ENCODE measurements around the gene COL24A1.
"Not testable (repeated sequence)": the region's sequence is repeated elsewhere in the genome, so short reads cannot be mapped to it uniquely, and the experiment has no call there.

Gene COL24A1

DNA sequence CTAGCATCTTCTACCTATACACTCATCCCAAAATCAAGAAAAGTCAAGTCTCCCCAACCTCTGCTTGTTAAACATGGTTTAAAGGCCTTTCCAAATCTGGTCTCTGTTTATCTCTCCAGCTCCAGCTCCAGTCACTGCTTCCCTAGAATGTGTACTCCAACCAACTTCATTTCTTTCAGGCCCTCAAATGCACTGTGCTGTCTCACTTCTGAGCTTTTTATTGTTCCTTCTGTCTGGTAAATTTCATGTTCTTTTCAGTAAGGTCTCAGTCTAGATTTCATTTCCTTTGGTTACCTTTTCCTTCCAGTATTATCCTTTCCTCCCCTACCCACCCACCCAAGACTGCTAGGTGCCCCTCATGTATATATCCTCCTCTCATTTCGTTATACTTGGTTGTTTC, 3.7 kb downstream of the COL24A1 start:
- no peak for DNase-seq (ENCODE audit: low read depth)

GRCh38 chr1:86151427-86151826, 5.1 kb downstream of the COL24A1 start:
- no peak for DNase-seq (ENCODE audit: low read depth)

DNA sequence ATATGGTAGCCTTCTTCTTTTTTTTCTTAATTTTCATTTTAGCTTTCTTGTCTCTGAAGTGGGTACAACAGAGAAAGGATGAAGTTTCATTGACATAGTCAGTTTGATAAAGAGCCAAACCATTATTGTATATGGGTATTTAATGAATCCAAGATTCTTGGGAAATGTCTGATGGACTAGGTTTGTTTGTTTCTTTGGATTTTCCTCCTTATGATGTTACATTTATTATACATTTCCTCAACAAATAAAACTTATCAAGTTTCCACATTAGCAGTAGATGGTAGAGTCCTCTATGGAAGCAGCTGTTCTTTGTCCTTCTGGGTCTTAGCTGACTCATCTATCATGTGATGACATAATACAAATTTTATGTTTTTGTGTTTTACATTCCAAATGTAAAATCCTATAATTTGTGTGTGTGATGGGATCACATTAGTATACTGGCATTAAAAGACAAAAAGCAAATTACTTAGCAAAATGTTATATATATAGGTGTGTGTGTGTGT, 6.0 kb downstream of the COL24A1 start:
- DNase-seq (ENCODE audit: low read depth) = no peak

DNA sequence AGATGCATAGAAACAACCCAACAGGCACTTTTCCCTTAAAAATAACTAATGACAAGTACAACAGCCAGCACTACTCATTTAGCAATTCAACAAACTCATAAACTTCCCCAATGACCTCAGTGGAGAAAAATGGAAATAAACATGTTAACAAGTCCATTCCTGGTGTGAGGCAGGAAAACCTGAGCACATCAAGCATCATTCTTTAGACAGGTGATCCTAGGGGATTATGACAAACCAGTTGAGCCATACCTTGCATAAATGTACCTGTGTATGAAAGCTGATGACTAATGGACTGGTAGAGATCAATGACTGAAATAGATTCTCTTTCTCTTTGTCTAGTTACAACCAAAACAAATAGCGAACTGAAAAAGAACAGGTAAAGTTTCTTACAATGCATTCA, 7.0 kb downstream of the COL24A1 start:
- DNase-seq (ENCODE audit: low read depth) = no peak

DNA sequence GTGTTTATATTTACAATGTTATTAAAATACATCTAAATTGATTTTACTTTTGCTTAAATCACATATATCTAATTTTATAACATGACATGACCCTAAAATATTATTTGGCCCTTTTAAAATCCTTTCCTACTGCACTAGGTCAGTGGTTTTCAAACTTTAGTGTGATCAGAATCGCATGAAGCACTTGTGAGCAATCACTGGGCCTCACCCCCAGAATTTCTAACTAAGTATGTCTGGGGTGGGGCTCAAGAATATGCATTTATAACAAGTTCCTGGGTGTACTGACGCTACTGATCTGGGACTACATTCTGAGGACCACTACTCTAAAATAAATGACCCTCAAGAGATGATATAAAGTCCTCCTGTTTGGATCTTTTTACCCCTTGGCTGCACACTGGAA, 8.8 kb downstream of the COL24A1 start:
- DNase-seq (ENCODE audit: low read depth) = no peak

DNA sequence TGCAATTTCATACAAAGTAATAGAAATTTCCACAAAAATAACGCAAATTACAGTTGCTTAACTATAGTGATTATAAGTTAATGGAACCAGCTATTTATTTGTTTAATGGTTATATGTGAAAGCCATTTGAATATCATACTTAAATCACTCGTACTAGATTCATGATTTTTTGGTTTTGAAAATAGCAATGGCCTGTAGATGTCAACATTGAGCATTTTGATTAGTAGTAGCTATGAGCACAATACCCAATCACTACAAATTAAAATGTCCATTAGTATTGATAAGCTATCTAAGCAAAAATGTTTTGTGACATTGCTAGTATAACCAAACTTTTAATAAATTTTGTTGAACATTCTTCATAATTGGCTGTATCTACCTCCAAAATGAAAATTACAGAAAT, 10.0 kb downstream of the COL24A1 start:
- DNase-seq (ENCODE audit: low read depth) = no peak

DNA sequence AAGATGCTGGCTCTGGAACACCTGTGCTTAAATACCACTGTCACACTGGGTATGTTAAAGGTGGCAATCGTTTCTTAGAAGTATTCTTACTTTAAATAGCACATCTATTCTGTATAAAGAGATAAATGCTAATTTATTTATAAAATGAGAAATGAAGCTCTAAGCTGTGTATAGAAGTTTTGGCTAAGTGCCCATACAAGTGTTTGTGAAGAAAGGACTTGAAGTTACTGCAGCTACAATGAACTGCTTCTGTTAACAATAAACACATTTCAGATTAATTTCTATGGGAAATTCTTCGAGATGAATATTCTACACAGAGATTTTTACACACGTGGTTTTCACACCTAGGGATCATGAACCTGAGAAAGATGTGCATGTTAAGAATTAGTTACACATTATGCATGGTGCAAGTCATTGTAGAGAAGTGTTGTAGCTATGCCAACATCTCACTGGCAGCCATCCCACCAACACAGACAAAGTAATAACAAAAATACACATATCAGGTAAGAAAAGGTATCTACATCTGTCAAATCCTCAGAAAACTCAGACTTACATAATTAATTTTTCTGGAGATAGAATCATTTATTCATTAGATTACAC, 16.2 kb downstream of the COL24A1 start:
- no peak for DNase-seq (ENCODE audit: low read depth)

- DNase-seq (ENCODE audit: low read depth) = no peak
Observed at GRCh38 chr1:86138746-86139145, 17.8 kb downstream of the COL24A1 start.

DNA sequence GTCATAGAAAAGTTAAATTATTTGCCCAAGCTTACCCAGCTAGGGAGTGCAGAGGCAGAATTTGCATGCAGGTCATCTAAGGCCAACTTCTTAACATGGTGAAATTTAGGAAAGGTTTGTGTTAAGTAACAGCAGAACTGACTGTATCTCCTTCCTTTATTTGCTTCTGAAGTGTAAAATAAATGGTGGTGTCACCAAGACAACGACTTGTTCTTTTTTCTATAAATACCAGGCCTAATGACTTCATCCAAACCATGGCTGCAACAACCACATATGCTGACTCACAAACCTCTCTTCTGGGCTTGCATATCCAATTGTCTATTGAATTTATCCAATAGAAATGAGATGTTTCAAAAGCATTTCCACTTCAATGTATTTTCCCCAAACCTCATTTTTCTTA, 19.1 kb downstream of the COL24A1 start:
- DNase-seq (ENCODE audit: low read depth) = no peak

- no peak for DNase-seq (ENCODE audit: low read depth)
Observed at GRCh38 chr1:86119214-86119764, 37.3 kb downstream of the COL24A1 start.

- DNase-seq (ENCODE audit: low read depth) = no peak
Observed at GRCh38 chr1:86114816-86115400, 41.7 kb downstream of the COL24A1 start.

GRCh38 chr1:86114236-86114635, 42.3 kb downstream of the COL24A1 start:
- DNase-seq (ENCODE audit: low read depth) = no peak

- DNase-seq (ENCODE audit: low read depth) = not testable (repeated sequence)
Observed at GRCh38 chr1:86111590-86111989, 45.0 kb downstream of the COL24A1 start.

GRCh38 chr1:86110451-86111129, 46.0 kb downstream of the COL24A1 start:
- no peak for DNase-seq (ENCODE audit: low read depth)

DNA sequence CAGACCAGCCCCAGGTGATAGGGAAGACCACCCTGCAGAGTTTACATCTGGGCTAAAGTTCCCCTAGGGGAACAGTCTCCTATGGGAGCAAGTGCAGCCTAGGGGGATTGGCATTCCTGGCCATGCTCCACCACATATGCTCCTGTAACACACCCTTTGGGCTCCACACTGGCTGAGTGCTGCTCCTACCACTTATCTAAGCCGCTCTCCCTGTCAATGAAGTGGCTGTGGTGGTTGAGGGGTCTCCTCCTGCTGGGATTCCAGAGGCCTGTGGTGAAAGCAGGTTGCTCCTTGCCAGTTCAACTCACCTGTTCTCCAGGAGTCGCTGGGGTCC, 51.1 kb downstream of the COL24A1 start:
- DNase-seq (ENCODE audit: low read depth) = no peak

GRCh38 chr1:86104606-86105532, 51.7 kb downstream of the COL24A1 start:
- no peak for DNase-seq (ENCODE audit: low read depth)

GRCh38 chr1:86101616-86102015, 55.0 kb downstream of the COL24A1 start:
- DNase-seq (ENCODE audit: low read depth) = no peak

DNA sequence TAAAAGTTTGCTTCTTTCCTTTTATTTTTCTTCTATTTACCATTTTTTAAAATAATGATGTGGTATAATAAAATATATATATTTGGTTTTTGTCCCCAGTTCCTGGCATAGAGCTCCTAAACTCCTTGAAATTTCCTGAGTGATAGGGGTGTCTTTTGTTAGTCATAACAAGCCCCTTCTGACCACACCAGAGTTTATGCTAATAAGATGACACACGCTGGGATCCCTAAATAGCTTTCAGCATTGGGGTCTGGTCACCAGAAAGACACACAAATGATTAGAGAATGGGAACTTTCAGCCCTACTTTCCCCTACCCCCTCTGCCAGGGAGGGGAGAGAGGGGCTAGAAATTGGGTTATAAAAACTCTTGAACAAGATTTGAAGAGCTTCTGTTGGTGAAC, 56.2 kb downstream of the COL24A1 start:
- no peak for DNase-seq (ENCODE audit: low read depth)

- DNase-seq (ENCODE audit: low read depth) = no peak
Observed at GRCh38 chr1:86089765-86090164, 66.8 kb downstream of the COL24A1 start.

GRCh38 chr1:86085741-86086409, 70.7 kb downstream of the COL24A1 start:
- DNase-seq (ENCODE audit: low read depth) = no peak

DNA sequence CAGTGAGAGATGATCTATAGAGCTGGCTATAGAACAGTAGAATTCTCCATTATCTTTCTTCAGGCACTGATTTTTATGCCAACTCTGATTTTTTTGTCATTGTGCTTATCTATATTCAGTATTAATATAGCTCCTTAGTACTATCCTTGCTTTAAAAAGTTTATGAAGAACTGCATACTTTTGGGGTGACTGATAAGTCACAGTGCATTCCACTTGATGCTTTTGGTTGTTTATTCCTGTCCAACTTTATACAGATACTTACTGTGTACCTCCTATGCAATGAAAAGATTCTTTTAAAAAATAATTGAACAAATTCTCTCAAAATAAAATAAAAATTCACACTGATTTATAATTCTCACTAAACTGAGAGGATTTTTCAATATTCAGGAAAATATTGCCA, 71.6 kb downstream of the COL24A1 start:
- no peak for DNase-seq (ENCODE audit: low read depth)

DNA sequence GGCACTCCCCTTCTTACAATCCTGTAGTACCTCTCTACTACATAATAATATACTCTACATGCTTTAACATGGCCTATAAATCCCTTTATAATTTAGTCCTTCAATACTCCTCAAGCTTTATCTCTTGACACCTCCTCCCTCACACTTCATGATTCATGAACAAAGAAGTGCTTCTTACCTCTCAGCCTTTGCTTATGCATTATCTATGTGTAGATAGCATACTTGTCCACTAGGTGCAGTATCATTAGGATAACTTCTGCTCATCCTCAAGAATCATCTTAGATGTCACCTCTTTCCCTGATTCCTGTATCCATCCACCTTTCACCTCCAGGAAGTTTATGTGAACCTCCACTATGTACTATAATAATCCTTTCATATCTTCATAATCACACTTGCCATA, 74.4 kb downstream of the COL24A1 start:
- no peak for DNase-seq (ENCODE audit: low read depth)
